WI38 (cell line): ENCODE data around the gene NAALADL2.

ENCODE experiments used
- H3K4me3 ChIP-seq: 2 replicates; pipeline ENCODE4 v1.5.1; 2011; ENCODE audit warnings: low read depth, mild to moderate bottlenecking, control low read depth, low read length
- CTCF ChIP-seq: IDR thresholded peaks from 2 replicates; pipeline ENCODE4 v1.5.1; 2012; ENCODE audit warnings: low read depth, mild to moderate bottlenecking, control low read depth, low read length

Gene NAALADL2

GRCh38 chr3:175295248-175296130 is 436.4 kb downstream of the NAALADL2 start:
- no peak overlapping the region for H3K4me3 ChIP-seq
- no peak for TF ChIP-seq CTCF

- TF ChIP-seq CTCF = no peak
Observed at GRCh38 chr3:175297216-175297615, 438.1 kb downstream of the NAALADL2 start.

GRCh38 chr3:175301741-175302140 is 442.6 kb downstream of the NAALADL2 start:
- no peak overlapping the region for H3K4me3 ChIP-seq
- TF ChIP-seq CTCF = no peak

More at GRCh38 chr3:175297216-175297615, 438.1 kb downstream of the NAALADL2 start:
- H3K4me3 ChIP-seq = no peak overlapping the region

GRCh38 chr3:175304404-175304803 is 445.3 kb downstream of the NAALADL2 start:
- no peak overlapping the region for H3K4me3 ChIP-seq
- TF ChIP-seq CTCF = no peak

GRCh38 chr3:175307642-175308041 is 448.5 kb downstream of the NAALADL2 start:
- H3K4me3 ChIP-seq = no peak overlapping the region
- no peak for TF ChIP-seq CTCF

GRCh38 chr3:175308097-175308496 is 449.0 kb downstream of the NAALADL2 start:
- TF ChIP-seq CTCF = no peak
- H3K4me3 ChIP-seq = no peak overlapping the region

GRCh38 chr3:175310046-175310445 is 450.9 kb downstream of the NAALADL2 start:
- H3K4me3 ChIP-seq = no peak overlapping the region
- no peak for TF ChIP-seq CTCF
